Gastrocnemius medialis (tissue), 4 donors: ENCODE results near the gene ZNF484.
"Not testable (repeated sequence)": the region's sequence is repeated elsewhere in the genome, so short reads cannot be mapped to it uniquely, and the experiment has no call there.

ENCODE experiments used
- CTCF ChIP-seq, 5 experiments: fragments of 450-650 bp in 3 of 5; fragments of 200-600 bp in 2 of 5; sonication (generic) in 2 of 5; IDR thresholded peaks in 4 of 5; conservative IDR thresholded peaks in 1 of 5; 1 replicate in 4 of 5; 2 replicates in 1 of 5; pipeline ENCODE4 v1.5.1; 2016 to 2019; ENCODE audit warnings: antibody characterized with exemption in 5 of 5, mild to moderate bottlenecking in 3 of 5, moderate library complexity in 3 of 5
- POLR2A ChIP-seq, 2 donors: fragments of 450-650 bp; IDR thresholded peaks; one replicate each; pipeline ENCODE4 v1.6.1; 2017; ENCODE audit warnings: antibody characterized with exemption in 2 of 2, mild to moderate bottlenecking in 2 of 2, moderate library complexity in 2 of 2

GRCh38 chr9:92848740-92849139 is 29.1 kb downstream of the ZNF484 start:
- TF ChIP-seq CTCF (IDR thresholded peaks at IDR 0.05 in 4 of 5, conservative IDR thresholded peaks at IDR 0.05 in 1 of 5); POLR2A (IDR thresholded peaks at IDR 0.05): not testable (repeated sequence)
